ENCODE data around the gene QRICH1. TPM values are rescaled to one million over a fixed set of nuclear protein-coding genes. Genes with fewer than 3 reads are reported as not detected.

The QRICH1 gene
- total and polyA plus RNA-seq, 2 of the 4 experiments (the other 2 are of a cell fraction) = 62.7 to 77.3 TPM

DNA sequence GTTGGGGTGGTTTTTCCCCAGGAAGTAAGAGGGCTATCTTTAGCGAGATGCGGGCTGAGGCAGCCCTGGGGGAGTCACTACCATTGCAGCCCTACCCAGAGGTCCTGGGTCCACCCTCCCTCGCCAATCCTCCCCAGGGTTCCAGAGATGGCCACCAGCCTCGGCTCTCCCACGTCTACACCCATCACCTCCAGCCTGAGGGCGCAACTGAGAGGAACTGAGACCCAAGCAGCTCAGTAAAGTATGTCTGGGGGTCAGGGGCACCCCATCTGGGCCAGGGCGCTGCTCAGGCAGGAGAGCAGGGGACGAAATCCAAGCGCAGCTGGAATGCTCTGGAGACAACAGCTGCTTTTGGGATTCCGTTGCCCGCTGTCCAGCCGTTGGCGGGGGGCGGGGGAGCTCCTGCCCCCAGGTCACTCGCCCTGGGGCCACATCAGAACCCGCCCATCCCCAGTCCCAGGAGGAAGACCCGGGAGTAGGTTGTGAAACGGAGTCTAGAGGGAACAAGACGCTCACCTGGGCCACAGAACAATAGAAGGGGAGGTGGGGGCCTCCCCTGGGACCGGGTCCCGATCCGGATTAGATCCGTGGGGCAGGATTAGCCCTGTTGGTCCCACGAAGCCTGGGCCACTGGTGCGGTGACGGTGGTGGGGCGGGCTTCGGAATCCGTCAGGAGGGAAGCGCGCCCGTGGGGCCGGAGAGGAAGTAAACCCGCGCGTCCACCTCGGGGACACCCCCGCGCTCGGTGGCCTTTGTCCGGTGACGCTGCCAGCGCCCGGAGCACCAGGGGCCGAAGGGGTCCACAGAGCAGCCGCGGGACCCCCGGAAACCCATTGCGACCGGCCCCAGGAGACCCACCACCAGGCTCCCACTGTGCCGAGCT, 73.3 kb downstream of the QRICH1 start:
- Histone ChIP-seq H3K4ac (ENCODE audit: low read depth, low read length) (peak overlapping the region; percentile 92), H3K9me1 (ENCODE audit: insufficient read depth, low read length) (peaks cover 15% of the 10 kb centered on the region), H3K27ac (ENCODE audit: insufficient read depth, low read length) (peak overlapping the region; percentile 69), H3K4me3 (ENCODE audit: insufficient read depth, low read depth, low read length) (peak overlapping the region; percentile 59), H3K9ac (ENCODE audit: low read depth, low read length) (peak overlapping the region; percentile 66), H3K27me3 (ENCODE audit: control insufficient read depth, insufficient read depth, low read length) (no peaks in the 10 kb centered on the region), H2AK9ac (replicated peaks; ENCODE audit: low read depth, low read length, poor library complexity) (peak overlapping the region; percentile 99), H3K56ac (ENCODE audit: extremely low read depth, insufficient read depth, low read length) (peak overlapping the region; percentile 75), H2BK5ac (ENCODE audit: low read depth, low read length, poor library complexity, severe bottlenecking) (peak overlapping the region; percentile 62), H3K23ac (ENCODE audit: low read depth, low read length) (peak overlapping the region; percentile 93), H2BK120ac (ENCODE audit: low read depth, low read length) (0 out of 2 replicates have a peak overlapping the region, but pooled peaks have one; percentile 16), H2BK20ac (ENCODE audit: low read depth, low read length) (no peak overlapping the region), H4K20me1 (ENCODE audit: insufficient read depth, low read length) (peaks cover 19% of the 10 kb centered on the region), H4K8ac (ENCODE audit: low read depth in 2 of 2, low read length in 2 of 2) (peak overlapping the region; percentile 24 to 32; a peak in 3 of 4 replicates), H2BK15ac (ENCODE audit: low read depth, low read length) (no peak overlapping the region; the same call in 2 of the 3 replicates), H3K4me2 (ENCODE audit: low read depth, low read length) (peak overlapping the region; percentile 72), H3K4me1 (ENCODE audit: control insufficient read depth, insufficient read depth, low read length) (peaks cover 11% of the 10 kb centered on the region), H3K9me3 (ENCODE audit: control insufficient read depth, insufficient read depth, low read length) (no peaks in the 10 kb centered on the region), H2AFZ (replicated peaks; ENCODE audit: low read length, poor library complexity) (peak overlapping the region; percentile 94), H4K91ac (ENCODE audit: insufficient read depth, low read depth, low read length) (peak overlapping the region; percentile 82), H2AK5ac (ENCODE audit: low read depth, low read length) (peak overlapping the region; percentile 74), H3K18ac (ENCODE audit: low read depth, low read length) (0 out of 2 replicates have a peak overlapping the region, but pooled peaks have one; percentile 4), H3K14ac (replicated peaks; ENCODE audit: low read depth, low read length) (peak overlapping the region; percentile 93), H4K5ac (ENCODE audit: low read depth, low read length) (peak overlapping the region; percentile 13; the same call in 1 of the 2 replicates), H3K36me3 (ENCODE audit: control insufficient read depth, insufficient read depth, low read length) (peaks cover 28% of the 10 kb centered on the region), H3K79me1 (ENCODE audit: low read depth in 1 of 2, low read length in 2 of 2) (peaks cover 22 to 82% of the 10 kb centered on the region in 2 experiments; a peak in 3 of 4 replicates)
- 1% methylated on average over 25 of the region's 51 CpGs; no CpG with 5 or more reads in 1 of the 2 experiments for WGBS, 2 experiments (ENCODE audit: extremely low coverage in 2 of 2, insufficient read length in 1 of 2)
- peak; percentile 0; the same call in 1 of the 2 replicates for ATAC-seq (ENCODE audit: low read depth)
- ChIA-PET CTCF (interaction anchor here (1.0 kb wide), 1 partner anchor 74 kb away, joined by 3 read pairs; no protein-coding TSS in a partner anchor), POLR2A (ENCODE audit: unreplicated experiment) (interaction anchor here (0.6 to 3.8 kb wide), 4 partner anchors 9 to 73 kb away, joined by 3 to 25 read pairs (median 6); partner anchors contain the start of genes QRICH1 and WDR6)
- no TSS peak for BruUV-seq (replicated peaks)
- TF ChIP-seq RCOR1 (IDR thresholded peaks at IDR 0.05; ENCODE audit: insufficient replicate concordance, low read length) (no peak), MAZ (IDR thresholded peaks at IDR 0.05; ENCODE audit: borderline replicate concordance, low read depth, low read length) (no peak), BHLHE40 (IDR thresholded peaks at IDR 0.05; ENCODE audit: low read depth, low read length) (no peak), RFX5 (IDR thresholded peaks at IDR 0.05; ENCODE audit: low read depth, low read length) (no peak), POLR2A (IDR thresholded peaks at IDR 0.05; ENCODE audit: low read depth, low read length) (no peak), RAD21 (IDR thresholded peaks at IDR 0.05; ENCODE audit: low read length) (no peak)
- TF ChIP-seq, protein P1, sequence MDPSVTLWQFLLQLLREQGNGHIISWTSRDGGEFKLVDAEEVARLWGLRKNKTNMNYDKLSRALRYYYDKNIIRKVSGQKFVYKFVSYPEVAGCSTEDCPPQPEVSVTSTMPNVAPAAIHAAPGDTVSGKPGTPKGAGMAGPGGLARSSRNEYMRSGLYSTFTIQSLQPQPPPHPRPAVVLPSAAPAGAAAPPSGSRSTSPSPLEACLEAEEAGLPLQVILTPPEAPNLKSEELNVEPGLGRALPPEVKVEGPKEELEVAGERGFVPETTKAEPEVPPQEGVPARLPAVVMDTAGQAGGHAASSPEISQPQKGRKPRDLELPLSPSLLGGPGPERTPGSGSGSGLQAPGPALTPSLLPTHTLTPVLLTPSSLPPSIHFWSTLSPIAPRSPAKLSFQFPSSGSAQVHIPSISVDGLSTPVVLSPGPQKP (IDR thresholded peaks at IDR 0.05; ENCODE audit: borderline replicate concordance, low read depth, low read length) = no peak
- DNase-seq = no peak
- in situ Hi-C loops (cut with MboI; ENCODE audit: low sequenced_read_pairs) = no loop called here
- intact Hi-C loops (cut with micrococcal nuclease) = loop anchor here (2.0 to 5.0 kb wide), 2 partner anchors 32 to 72 kb away; partner anchors contain the start of gene QRICH1
- dilution Hi-C loops (cut with HindIII; ENCODE audit: low sequenced_read_pairs, unreplicated experiment) = no loop called here
